ENCODE results near the gene HEMGN. TPM values are rescaled to one million over a fixed set of nuclear protein-coding genes. Genes with fewer than 3 reads are reported as not detected.

HEMGN gene
- total and polyA plus RNA-seq, 2 of the 13 experiments (the other 11 are each of a cell fraction or from before 2014, with no cell fraction given) = not detected

DNA sequence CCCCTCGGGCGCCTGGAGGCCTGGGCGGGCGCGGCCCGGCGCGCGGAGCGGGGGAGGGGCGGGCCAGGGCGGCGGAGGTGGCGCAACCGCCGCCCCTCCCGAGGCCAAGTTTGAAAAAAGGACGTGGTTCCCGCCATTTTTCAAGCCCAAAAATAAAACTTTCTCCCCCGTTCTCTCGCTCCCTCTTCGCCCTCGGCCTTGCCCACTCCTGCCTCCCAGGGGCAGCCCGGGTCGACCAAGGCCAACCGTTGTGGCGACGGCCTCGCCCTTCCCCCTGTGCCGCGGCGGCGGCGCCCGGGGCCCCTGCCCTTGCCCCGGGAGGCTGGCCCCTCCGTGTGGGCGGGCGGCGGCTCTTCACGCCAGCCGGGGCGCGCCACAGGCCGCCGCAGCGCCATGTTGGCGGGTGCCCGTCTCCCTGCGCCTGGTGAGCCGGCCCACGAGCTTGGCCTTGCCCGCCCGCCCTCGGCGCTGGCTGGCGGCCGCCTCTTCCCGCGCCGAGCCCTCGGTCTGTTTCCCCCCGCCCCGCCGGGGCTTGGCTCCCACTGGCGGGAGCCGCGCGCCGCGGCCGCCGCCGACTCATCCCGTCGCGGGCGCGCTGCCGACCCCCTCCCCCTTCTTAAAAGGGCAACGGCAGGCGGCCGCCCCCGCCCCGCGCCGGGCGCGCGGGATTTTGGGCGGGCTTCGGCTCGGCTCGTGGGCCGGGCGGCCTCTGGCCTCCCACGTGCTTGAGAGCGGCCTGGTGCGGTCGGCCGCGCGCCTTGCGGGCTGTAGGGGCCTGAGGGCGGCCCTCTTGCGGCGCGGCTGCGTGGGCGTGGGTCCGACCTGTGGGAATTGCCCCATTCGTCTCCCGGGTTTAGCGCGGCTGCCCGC is 46.5 kb upstream of the HEMGN start (continued):
- TF ChIP-seq ZNF574 (CRISPR knock-in tag; IDR thresholded peaks at IDR 0.05) (peak; percentile 15; the same call in 1 of the 2 replicates), ZBTB4 (CRISPR knock-in tag; IDR thresholded peaks at IDR 0.05; ENCODE audit: borderline replicate concordance) (no peak), RAD51 (IDR thresholded peaks at IDR 0.05; ENCODE audit: borderline replicate concordance) (no peak), POLR2AphosphoS5 (IDR thresholded peaks at IDR 0.05; ENCODE audit: low read depth, low read length) (no peak; the same call in 1 of the 2 replicates), ZNF232 (CRISPR knock-in tag; IDR thresholded peaks at IDR 0.05; ENCODE audit: borderline replicate concordance) (0 out of 2 replicates have a peak, but pooled peaks have one; percentile 17), NR2C2 (CRISPR knock-in tag; IDR thresholded peaks at IDR 0.05; ENCODE audit: borderline replicate concordance) (peak; percentile 24; the same call in 1 of the 2 replicates), RARG (CRISPR knock-in tag; IDR thresholded peaks at IDR 0.05; ENCODE audit: low read depth) (no peak), TFDP2 (CRISPR knock-in tag; IDR thresholded peaks at IDR 0.05) (peak; percentile 73), NFRKB (IDR thresholded peaks at IDR 0.05) (no peak), CREB1 (IDR thresholded peaks at IDR 0.05) (no peak), CREB1 (CRISPR knock-in tag; IDR thresholded peaks at IDR 0.05) (no peak), ZNF570 (CRISPR knock-in tag; IDR thresholded peaks at IDR 0.05; ENCODE audit: borderline replicate concordance) (no peak), ZFYVE20 (CRISPR knock-in tag; IDR thresholded peaks at IDR 0.05; ENCODE audit: borderline replicate concordance, low read depth) (0 out of 2 replicates have a peak, but pooled peaks have one; percentile 88), MED13 (CRISPR knock-in tag; IDR thresholded peaks at IDR 0.05) (no peak), ATRX (CRISPR knock-in tag; IDR thresholded peaks at IDR 0.05; ENCODE audit: borderline replicate concordance) (no peak), ELF3 (CRISPR knock-in tag; IDR thresholded peaks at IDR 0.05) (no peak), CENPT (CRISPR knock-in tag; IDR thresholded peaks at IDR 0.05; ENCODE audit: low read depth) (no peak), STAG1 (CRISPR knock-in tag; IDR thresholded peaks at IDR 0.05) (no peak), ATF7-NPFF (CRISPR knock-in tag; IDR thresholded peaks at IDR 0.05; ENCODE audit: low read depth) (peak; percentile 72; the same call in 1 of the 2 replicates), SIN3A (IDR thresholded peaks at IDR 0.05; ENCODE audit: borderline replicate concordance, low read depth, low read length) (no peak), CCDC6 (CRISPR knock-in tag; IDR thresholded peaks at IDR 0.05) (peak; percentile 38; the same call in 1 of the 2 replicates), HOXD1 (CRISPR knock-in tag; IDR thresholded peaks at IDR 0.05) (no peak)
- TF ChIP-seq, protein P1, sequence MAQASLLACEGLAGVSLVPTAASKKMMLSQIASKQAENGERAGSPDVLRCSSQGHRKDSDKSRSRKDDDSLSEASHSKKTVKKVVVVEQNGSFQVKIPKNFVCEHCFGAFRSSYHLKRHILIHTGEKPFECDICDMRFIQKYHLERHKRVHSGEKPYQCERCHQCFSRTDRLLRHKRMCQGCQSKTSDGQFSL (CRISPR knock-in tag; IDR thresholded peaks at IDR 0.05) = peak; percentile 79; the same call in 1 of the 2 replicates
